Measurements from ENCODE around the gene BUB3. TPM values are rescaled to one million over a fixed set of nuclear protein-coding genes. Genes with fewer than 3 reads are reported as not detected.

BUB3 gene
- total RNA-seq, 1 experiment from 2014 or later, result 113 TPM

GRCh38 chr10:123158682-123159081 is 4.5 kb downstream of the BUB3 start:
- no TSS peak for BruUV-seq (replicated peaks)
- H3K27ac Mint-ChIP-seq (ENCODE audit: unreplicated experiment), result no peak overlapping the region
- CTCF ChIA-PET, result no interaction called here
- H3K4me3 Mint-ChIP-seq (ENCODE audit: low read depth, unreplicated experiment), result no peak overlapping the region
- H3K36me3 Mint-ChIP-seq (ENCODE audit: insufficient read depth, unreplicated experiment), result peaks cover 50% of the 10 kb centered on the region
- H3K4me1 Mint-ChIP-seq (ENCODE audit: low read depth, unreplicated experiment), result peaks cover 27% of the 10 kb centered on the region
- H3K9me3 Mint-ChIP-seq (ENCODE audit: low read depth, unreplicated experiment), result no peaks in the 10 kb centered on the region
- TF ChIP-seq, protein P1, sequence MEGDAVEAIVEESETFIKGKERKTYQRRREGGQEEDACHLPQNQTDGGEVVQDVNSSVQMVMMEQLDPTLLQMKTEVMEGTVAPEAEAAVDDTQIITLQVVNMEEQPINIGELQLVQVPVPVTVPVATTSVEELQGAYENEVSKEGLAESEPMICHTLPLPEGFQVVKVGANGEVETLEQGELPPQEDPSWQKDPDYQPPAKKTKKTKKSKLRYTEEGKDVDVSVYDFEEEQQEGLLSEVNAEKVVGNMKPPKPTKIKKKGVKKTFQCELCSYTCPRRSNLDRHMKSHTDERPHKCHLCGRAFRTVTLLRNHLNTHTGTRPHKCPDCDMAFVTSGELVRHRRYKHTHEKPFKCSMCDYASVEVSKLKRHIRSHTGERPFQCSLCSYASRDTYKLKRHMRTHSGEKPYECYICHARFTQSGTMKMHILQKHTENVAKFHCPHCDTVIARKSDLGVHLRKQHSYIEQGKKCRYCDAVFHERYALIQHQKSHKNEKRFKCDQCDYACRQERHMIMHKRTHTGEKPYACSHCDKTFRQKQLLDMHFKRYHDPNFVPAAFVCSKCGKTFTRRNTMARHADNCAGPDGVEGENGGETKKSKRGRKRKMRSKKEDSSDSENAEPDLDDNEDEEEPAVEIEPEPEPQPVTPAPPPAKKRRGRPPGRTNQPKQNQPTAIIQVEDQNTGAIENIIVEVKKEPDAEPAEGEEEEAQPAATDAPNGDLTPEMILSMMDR (IDR thresholded peaks at IDR 0.05; ENCODE audit: unreplicated experiment), result no peak
- H3K27me3 Mint-ChIP-seq (ENCODE audit: unreplicated experiment), result no peaks in the 10 kb centered on the region
- DNase-seq, result no peak
- intact Hi-C loops (cut with micrococcal nuclease; ENCODE audit: unreplicated experiment), result no loop called here

DNA sequence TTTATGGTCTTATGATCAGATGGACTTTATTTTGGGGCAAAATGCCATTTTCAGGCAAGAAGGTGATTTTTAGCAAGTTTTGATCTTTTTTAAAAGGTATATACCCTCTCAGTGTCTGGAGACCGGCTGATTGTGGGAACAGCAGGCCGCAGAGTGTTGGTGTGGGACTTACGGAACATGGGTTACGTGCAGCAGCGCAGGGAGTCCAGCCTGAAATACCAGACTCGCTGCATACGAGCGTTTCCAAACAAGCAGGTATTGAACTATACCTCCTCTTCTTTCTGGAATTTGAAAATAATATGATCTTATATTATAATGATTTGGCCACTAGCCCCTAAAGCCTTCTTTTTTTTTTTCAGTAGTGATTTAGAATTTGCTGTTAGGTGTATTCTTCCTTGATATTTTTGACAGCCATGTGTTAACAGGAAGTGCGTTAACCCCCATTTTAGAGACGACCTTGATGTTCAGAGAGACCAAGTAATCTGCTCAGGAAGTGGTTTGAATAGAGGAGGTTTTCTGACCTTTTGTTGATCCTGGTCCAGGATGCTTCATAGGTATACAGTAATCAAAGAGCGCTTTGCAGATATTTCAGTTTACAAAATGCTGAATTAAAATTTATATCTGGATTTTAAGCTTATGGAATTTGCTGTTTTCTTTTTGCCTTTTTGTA is 6.2 kb downstream of the BUB3 start:
- no peaks in the 10 kb centered on the region for H3K9me3 Mint-ChIP-seq (ENCODE audit: low read depth, unreplicated experiment)
- no TSS peak for BruUV-seq (replicated peaks)

GRCh38 chr10:123164319-123164718 is 10.1 kb downstream of the BUB3 start:
- intact Hi-C loops (cut with micrococcal nuclease; ENCODE audit: unreplicated experiment), result no loop called here
- no peaks in the 10 kb centered on the region for H3K9me3 Mint-ChIP-seq (ENCODE audit: low read depth, unreplicated experiment)
- TF ChIP-seq, protein P1 (IDR thresholded peaks at IDR 0.05; ENCODE audit: unreplicated experiment), result no peak
- DNase-seq, result no peak
- H3K36me3 Mint-ChIP-seq (ENCODE audit: insufficient read depth, unreplicated experiment), result peaks cover 18% of the 10 kb centered on the region
- H3K4me3 Mint-ChIP-seq (ENCODE audit: low read depth, unreplicated experiment), result no peak overlapping the region
- H3K27me3 Mint-ChIP-seq (ENCODE audit: unreplicated experiment), result no peaks in the 10 kb centered on the region
- BruUV-seq (replicated peaks), result no TSS peak
- no peaks in the 10 kb centered on the region for H3K4me1 Mint-ChIP-seq (ENCODE audit: low read depth, unreplicated experiment)
- H3K27ac Mint-ChIP-seq (ENCODE audit: unreplicated experiment), result no peak overlapping the region
- CTCF ChIA-PET, result no interaction called here

More for the DNA sequence above, 6.2 kb downstream of the BUB3 start:
- CTCF ChIA-PET, result no interaction called here
- intact Hi-C loops (cut with micrococcal nuclease; ENCODE audit: unreplicated experiment), result no loop called here
- no peak overlapping the region for H3K4me3 Mint-ChIP-seq (ENCODE audit: low read depth, unreplicated experiment)
- no peaks in the 10 kb centered on the region for H3K27me3 Mint-ChIP-seq (ENCODE audit: unreplicated experiment)
- no peak overlapping the region for H3K27ac Mint-ChIP-seq (ENCODE audit: unreplicated experiment)
- peaks cover 25% of the 10 kb centered on the region for H3K4me1 Mint-ChIP-seq (ENCODE audit: low read depth, unreplicated experiment)
- peaks cover 32% of the 10 kb centered on the region for H3K36me3 Mint-ChIP-seq (ENCODE audit: insufficient read depth, unreplicated experiment)
- DNase-seq, result no peak
- TF ChIP-seq, protein P1 (IDR thresholded peaks at IDR 0.05; ENCODE audit: unreplicated experiment), result no peak

DNA sequence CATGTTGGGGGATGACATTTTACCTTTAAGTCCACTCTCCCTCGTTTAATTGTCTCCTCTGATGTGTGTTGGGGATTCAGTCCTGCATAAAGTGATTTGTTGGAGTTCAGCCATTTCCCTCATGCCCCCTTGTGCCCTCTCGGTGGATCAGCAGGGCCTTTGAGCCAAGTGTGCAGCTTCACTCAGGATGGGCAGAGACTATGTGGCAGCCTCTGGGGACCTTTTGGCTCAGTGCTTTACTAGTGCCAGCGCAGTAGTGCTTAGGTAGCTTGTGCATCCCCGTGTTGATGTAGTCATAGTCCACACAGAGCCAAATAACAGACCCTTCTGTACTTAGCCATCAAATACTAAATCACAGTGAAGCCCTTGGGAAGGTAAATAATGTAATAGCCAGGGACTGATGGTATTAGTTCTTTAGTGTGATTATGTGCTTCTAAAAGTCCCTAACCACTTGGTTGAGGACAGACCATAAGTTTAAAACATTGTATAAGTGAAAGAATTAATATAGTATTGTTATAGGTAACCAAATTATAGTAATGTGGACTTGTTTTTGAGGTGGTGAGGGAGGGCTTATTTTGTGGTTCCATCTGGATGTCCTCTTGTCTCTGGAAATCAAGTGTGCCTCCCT is 11.4 kb downstream of the BUB3 start:
- CTCF ChIA-PET, result no interaction called here

More for the DNA sequence above, 11.4 kb downstream of the BUB3 start:
- BruUV-seq (replicated peaks), result no TSS peak
- Mint-ChIP-seq H3K36me3 (ENCODE audit: insufficient read depth, unreplicated experiment) (peaks cover 17% of the 10 kb centered on the region), H3K4me3 (ENCODE audit: low read depth, unreplicated experiment) (no peak overlapping the region), H3K27ac (ENCODE audit: unreplicated experiment) (no peak overlapping the region), H3K27me3 (ENCODE audit: unreplicated experiment) (no peaks in the 10 kb centered on the region), H3K9me3 (ENCODE audit: low read depth, unreplicated experiment) (no peaks in the 10 kb centered on the region), H3K4me1 (ENCODE audit: low read depth, unreplicated experiment) (no peaks in the 10 kb centered on the region)
- intact Hi-C loops (cut with micrococcal nuclease; ENCODE audit: unreplicated experiment), result no loop called here
- no peak for DNase-seq
- TF ChIP-seq, protein P1 (IDR thresholded peaks at IDR 0.05; ENCODE audit: unreplicated experiment), result no peak

Measured in Calu3 (cell line).